Heart left ventricle (tissue), 16 donors: ENCODE results near the gene PKLR. TPM values are rescaled to one million over a fixed set of nuclear protein-coding genes. Genes with fewer than 3 reads are reported as not detected.

Experiments used
- ATAC-seq, 4 donors: fragments of 200-7000 bp; cut with Tn5 transposase; one replicate each; pipeline ENCODE4 v1.9.1; 2020 to 2022; ENCODE audit warnings: moderate library complexity in 4 of 4, mild to moderate bottlenecking in 3 of 4, moderate number of reproducible peaks in 1 of 4
- DNase-seq, 5 donors: peaks; one replicate each; pipeline ENCODE4 v3.0.0-alpha.2; 2020
- H3K27ac ChIP-seq, 12 donors: fragments of 200-600 bp; sonication (generic) in 4 of 12; one replicate each; pipeline versions ENCODE4 v1.5.0 to v1.8.0; 2016 to 2022; ENCODE audit warnings: mild to moderate bottlenecking in 2 of 12
- H3K27me3 ChIP-seq, 9 donors: fragments of 200-600 bp; sonication (generic) in 2 of 9; one replicate each; pipeline versions ENCODE4 v1.5.1 to v1.8.0; 2016 to 2022; ENCODE audit warnings: mild to moderate bottlenecking in 3 of 9
- H3K36me3 ChIP-seq, 9 donors: fragments of 200-600 bp; sonication (generic) in 2 of 9; one replicate each; pipeline versions ENCODE4 v1.5.0 to v1.8.0; 2018 to 2022; ENCODE audit warnings: mild to moderate bottlenecking in 2 of 9
- H3K4me1 ChIP-seq, 12 donors: fragments of 200-600 bp; sonication (generic) in 4 of 12; one replicate each; pipeline versions ENCODE4 v1.5.0 to v1.8.0; 2016 to 2022; ENCODE audit warnings: mild to moderate bottlenecking in 3 of 12
- H3K4me3 ChIP-seq, 12 donors: fragments of 200-600 bp; sonication (generic) in 4 of 12; one replicate each; pipeline versions ENCODE4 v1.5.0 to v1.8.0; 2017 to 2022; ENCODE audit warnings: mild to moderate bottlenecking in 9 of 12, moderate library complexity in 4 of 12
- H3K9me3 ChIP-seq, 12 donors: fragments of 200-600 bp; sonication (generic) in 4 of 12; one replicate each; pipeline versions ENCODE4 v1.5.0 to v1.8.0; 2016 to 2022; ENCODE audit warnings: mild to moderate bottlenecking in 1 of 12
- POLR2A ChIP-seq, 2 donors: fragments of 450-650 bp; IDR thresholded peaks; one replicate each; pipeline ENCODE4 v1.6.1; 2017; ENCODE audit warnings: antibody characterized with exemption in 2 of 2, mild to moderate bottlenecking in 2 of 2, moderate library complexity in 2 of 2
- WGBS, 4 donors: extraction: QIAGEN DNeasy Blood & Tissue Kit in 2 of 4; methylation state at CpG; one replicate each; pipeline versions ENCODE4 v1.1.5 to v1.1.7; 2013 to 2018; 5-methylcytosine and 5-hydroxymethylcytosine counted together
- intact Hi-C, 10 donors: fragments of 100-400 bp; cut with DNase I; formaldehyde crosslinking; loops; one replicate each; pipeline versions ENCODE4 v1.11.1 to v1.14.2; 2022
- polyA plus RNA-seq, 2 donors: library from polyadenylated mRNA; stranded (reverse); fragments of 200-250 nt; gene quantifications; one replicate each; pipeline ENCODE4 v1.2.3, GENCODE V29; 2013
- total RNA-seq, 9 donors: library from RNA; depleted of rRNA in 2 of 9; stranded (reverse); fragments of >200 nt in 2 of 9; fragmentation: NEBNext Ultra II Directional in 3 of 9; extraction: Animal tissue kit (Norgen Biotek cat#: 25700) in 3 of 9; gene quantifications; one replicate each; pipeline versions ENCODE4 v1.1.0 to v1.2.4, GENCODE V29; 2016 to 2023
- TF ChIP-seq, protein P1 (sequence below), 12 donors: fragments of 200-600 bp; sonication (generic) in 4 of 12; IDR thresholded peaks; one replicate each; pipeline versions ENCODE4 v1.5.0 to v1.8.0; 2018 to 2022; ENCODE audit warnings: antibody characterized with exemption in 12 of 12, mild to moderate bottlenecking in 5 of 12
- donor health status: ischemic (EF 13 %, LVEDD 7.1; RV severe dilation, severe dysfunction).
- donor health status: healthy with polysubstance abuse.
- donor health status: DM: no; HTN: yes; CAD: no.
- donor health status: DM: no; HTN: no; CAD: no.
- donor health status: ischemic (EF 25% LVEDD 6.9; RV normal size, moderate dysfunction).
- donor health status: ischemic (EF 25% LVEDD 5.7; RV mildly dilated, moderate dysfunction).
- donor health status: healthy.
- donor health status: DM: yes; HTN: yes; CAD: no.
- donor health status: ischemic (EF 35%, LVEDD 5.7; RV mildly dilated, moderate dysfunction).
- donor health status: nonischemic (EF 11% LVEDD 7.7; RV severe dilation, severe dysfunction).
- donor health status: DM: yes; HTN: yes; CAD: no.
- donor health status: PGD.
- donor health status: ischemic (EF 29% LVEDD 5.4; RV normal size, mild dysfunction).
- donor health status: nonischemic (EF 23%, LVEDD 6.1; RV moderate dilation, normal function).

PKLR gene
- total and polyA plus RNA-seq, 11 donors, result 0.09 TPM; not detected in 10

- no peak for ATAC-seq
- DNase-seq, result no peak
- TF ChIP-seq, protein P1, sequence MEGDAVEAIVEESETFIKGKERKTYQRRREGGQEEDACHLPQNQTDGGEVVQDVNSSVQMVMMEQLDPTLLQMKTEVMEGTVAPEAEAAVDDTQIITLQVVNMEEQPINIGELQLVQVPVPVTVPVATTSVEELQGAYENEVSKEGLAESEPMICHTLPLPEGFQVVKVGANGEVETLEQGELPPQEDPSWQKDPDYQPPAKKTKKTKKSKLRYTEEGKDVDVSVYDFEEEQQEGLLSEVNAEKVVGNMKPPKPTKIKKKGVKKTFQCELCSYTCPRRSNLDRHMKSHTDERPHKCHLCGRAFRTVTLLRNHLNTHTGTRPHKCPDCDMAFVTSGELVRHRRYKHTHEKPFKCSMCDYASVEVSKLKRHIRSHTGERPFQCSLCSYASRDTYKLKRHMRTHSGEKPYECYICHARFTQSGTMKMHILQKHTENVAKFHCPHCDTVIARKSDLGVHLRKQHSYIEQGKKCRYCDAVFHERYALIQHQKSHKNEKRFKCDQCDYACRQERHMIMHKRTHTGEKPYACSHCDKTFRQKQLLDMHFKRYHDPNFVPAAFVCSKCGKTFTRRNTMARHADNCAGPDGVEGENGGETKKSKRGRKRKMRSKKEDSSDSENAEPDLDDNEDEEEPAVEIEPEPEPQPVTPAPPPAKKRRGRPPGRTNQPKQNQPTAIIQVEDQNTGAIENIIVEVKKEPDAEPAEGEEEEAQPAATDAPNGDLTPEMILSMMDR (IDR thresholded peaks at IDR 0.05), result no peak
- no peak for TF ChIP-seq POLR2A (IDR thresholded peaks at IDR 0.05)
- Histone ChIP-seq H3K4me3 (no peak overlapping the region), H3K4me1 (peaks cover 6 to 38% (median 23%) of the 10 kb centered on the region in 12 donors), H3K9me3 (no peaks in the 10 kb centered on the region), H3K27me3 (no peaks in the 10 kb centered on the region), H3K36me3 (peaks cover 0 to 52% (median 46%) of the 10 kb centered on the region in 9 donors), H3K27ac (peak overlapping the region in 1 of 12 donors; percentile 99)
- intact Hi-C loops, result loop anchor here in 1 of 10 donors (10.0 kb wide), 1 partner anchor 239 kb away; the partner anchor contains the start of gene ASH1L
- 89 to 94% (median 90%) methylated on average over 6 of the region's 6 CpGs for WGBS, 4 donors
Observed at GRCh38 chr1:155326020-155326526, 24.8 kb upstream of the PKLR start.

GRCh38 chr1:155325603-155325893, 24.3 kb upstream of the PKLR start:
- DNase-seq (no peak), ATAC-seq (no peak)
- peak overlapping the region in 5 of 12 donors; percentile 92 to 99 (median 95) for H3K27ac ChIP-seq
- peaks cover 6 to 43% (median 25%) of the 10 kb centered on the region in 12 donors for H3K4me1 ChIP-seq
- no peaks in the 10 kb centered on the region for H3K9me3 ChIP-seq
- H3K36me3 ChIP-seq, result peaks cover 0 to 47% (median 41%) of the 10 kb centered on the region in 9 donors
- no peaks in the 10 kb centered on the region for H3K27me3 ChIP-seq
- peak overlapping the region in 7 of 12 donors; percentile 64 to 90 (median 79) for H3K4me3 ChIP-seq
- WGBS, 4 donors, result 68 to 83% (median 75%) methylated on average over 4 to 6 of the region's 6 CpGs
- intact Hi-C loops, result loop anchor here in 2 of 10 donors (2.0 to 10.0 kb wide), 2 partner anchors 177 to 239 kb away; partner anchors contain the start of gene ASH1L (in 1 of the 2)
- TF ChIP-seq, protein P1 (IDR thresholded peaks at IDR 0.05), result no peak
- no peak for TF ChIP-seq POLR2A (IDR thresholded peaks at IDR 0.05)

- TF ChIP-seq, protein P1 (IDR thresholded peaks at IDR 0.05), result peak in 7 of 12 donors; percentile 6 to 41 (median 19)
- no peak for TF ChIP-seq POLR2A (IDR thresholded peaks at IDR 0.05)
- ATAC-seq, result no peak
- WGBS, 4 donors, result 9 to 20% (median 16%) methylated on average over 24 to 59 of the region's 59 CpGs
Observed at GRCh38 chr1:155324717-155325602, 23.7 kb upstream of the PKLR start.

More at GRCh38 chr1:155324717-155325602, 23.7 kb upstream of the PKLR start:
- Histone ChIP-seq H3K27me3 (no peaks in the 10 kb centered on the region), H3K4me3 (peak overlapping the region; percentile 53 to 93 (median 80)), H3K27ac (peak overlapping the region in 11 of 12 donors; percentile 92 to 99 (median 95)), H3K4me1 (peaks cover 6 to 49% (median 30%) of the 10 kb centered on the region in 12 donors), H3K36me3 (peaks cover 0 to 41% (median 35%) of the 10 kb centered on the region in 9 donors), H3K9me3 (no peaks in the 10 kb centered on the region)
- peak; percentile 43 to 80 (median 64) for DNase-seq
- intact Hi-C loops, result loop anchor here in 9 of 10 donors (1.0 to 10.0 kb wide), 9 partner anchors 48 to 267 kb away; partner anchors contain the start of genes HCN3 (in 6 of the 9), ASH1L (in 2 of the 9), CLK2 (in 1 of the 9) and MTX1 (in 1 of the 9)
